HG03571 (cell line): ENCODE results near the gene DCTN5.
"Not testable (repeated sequence)": the region's sequence is repeated elsewhere in the genome, so short reads cannot be mapped to it uniquely, and the experiment has no call there.

Experiments used
- ATAC-seq: cut with Tn5 transposase; IDR thresholded peaks from one replicate; pipeline ENCODE4 v1.9.1; 2021; ENCODE audit not compliant: unreplicated experiment

The DCTN5 gene

GRCh38 chr16:23640931-23641765 lies at the start of gene DCTN5, which contains the start of gene PALB2:
TSS of gene DCTN5 (plus strand) at chr16:23641466. CDS start at chr16:23641543, 77 bp downstream.
TSS of gene PALB2 (minus strand) at chr16:23641310. CDS start at chr16:23641157, 153 bp downstream.
- peak; percentile 95 for ATAC-seq

GRCh38 chr16:23594186-23594585 lies 47.1 kb upstream of the DCTN5 start:
- no peak for ATAC-seq

GRCh38 chr16:23595246-23595950 lies 45.9 kb upstream of the DCTN5 start:
- peak; percentile 10 for ATAC-seq

GRCh38 chr16:23595951-23596720 lies 45.1 kb upstream of the DCTN5 start, which contains the start of gene NDUFAB1:
TSS of gene NDUFAB1 (minus strand) at chr16:23596316. CDS start at chr16:23596290, 26 bp downstream.
- peak; percentile 88 for ATAC-seq

- ATAC-seq, result no peak
These were observed 44.1 kb upstream of the DCTN5 start for GRCh38 chr16:23597003-23597756.

- no peak for ATAC-seq
These were observed 33.5 kb upstream of the DCTN5 start for GRCh38 chr16:23607726-23608125.

- no peak for ATAC-seq
These were observed 33.1 kb upstream of the DCTN5 start for GRCh38 chr16:23608194-23608593.

GRCh38 chr16:23609929-23610328 lies 31.3 kb upstream of the DCTN5 start:
- ATAC-seq, result no peak

GRCh38 chr16:23610905-23611304 lies 30.4 kb upstream of the DCTN5 start:
- not testable (repeated sequence) for ATAC-seq

GRCh38 chr16:23611936-23612335 lies 29.3 kb upstream of the DCTN5 start:
- no peak for ATAC-seq

- no peak for ATAC-seq
These were observed 25.5 kb upstream of the DCTN5 start for GRCh38 chr16:23615805-23616204.

GRCh38 chr16:23624092-23624491 lies 17.2 kb upstream of the DCTN5 start:
- no peak for ATAC-seq

GRCh38 chr16:23629516-23629915 lies 11.8 kb upstream of the DCTN5 start:
- no peak for ATAC-seq

- not testable (repeated sequence) for ATAC-seq
These were observed 9.4 kb upstream of the DCTN5 start for GRCh38 chr16:23631874-23632273.

- no peak for ATAC-seq
These were observed 6.7 kb upstream of the DCTN5 start for GRCh38 chr16:23634461-23635036.

- no peak for ATAC-seq
These were observed 5.3 kb upstream of the DCTN5 start for GRCh38 chr16:23635958-23636357.

GRCh38 chr16:23640615-23640930 lies 693 bp upstream of the DCTN5 start:
- no peak for ATAC-seq

- ATAC-seq, result no peak
These were observed 1.0 kb downstream of the DCTN5 start for GRCh38 chr16:23642246-23642774.

GRCh38 chr16:23650674-23651416 lies 9.6 kb downstream of the DCTN5 start:
- no peak for ATAC-seq
